Muscle of arm (tissue), 12 donors: ENCODE data around the gene CDH4. TPM values are rescaled to one million over a fixed set of nuclear protein-coding genes. Genes with fewer than 3 reads are reported as not detected.
"Not testable (repeated sequence)": the region's sequence is repeated elsewhere in the genome, so short reads cannot be mapped to it uniquely, and the experiment has no call there.

Source experiments
- DNase-seq: peaks from one replicate; pipeline ENCODE4 v3.0.0-alpha.2; 2013
- polyA plus RNA-seq, 12 donors: library from polyadenylated mRNA; unstranded; fragments of 120-200 nt; gene quantifications; one replicate each; pipeline ENCODE4 v1.2.1, GENCODE V29; 2013; ENCODE audit not compliant: insufficient read length in 12 of 12

Gene CDH4
- polyA plus RNA-seq, 12 donors, result 0.79 to 1.4 (median 1.0) TPM; not detected in 2

DNA sequence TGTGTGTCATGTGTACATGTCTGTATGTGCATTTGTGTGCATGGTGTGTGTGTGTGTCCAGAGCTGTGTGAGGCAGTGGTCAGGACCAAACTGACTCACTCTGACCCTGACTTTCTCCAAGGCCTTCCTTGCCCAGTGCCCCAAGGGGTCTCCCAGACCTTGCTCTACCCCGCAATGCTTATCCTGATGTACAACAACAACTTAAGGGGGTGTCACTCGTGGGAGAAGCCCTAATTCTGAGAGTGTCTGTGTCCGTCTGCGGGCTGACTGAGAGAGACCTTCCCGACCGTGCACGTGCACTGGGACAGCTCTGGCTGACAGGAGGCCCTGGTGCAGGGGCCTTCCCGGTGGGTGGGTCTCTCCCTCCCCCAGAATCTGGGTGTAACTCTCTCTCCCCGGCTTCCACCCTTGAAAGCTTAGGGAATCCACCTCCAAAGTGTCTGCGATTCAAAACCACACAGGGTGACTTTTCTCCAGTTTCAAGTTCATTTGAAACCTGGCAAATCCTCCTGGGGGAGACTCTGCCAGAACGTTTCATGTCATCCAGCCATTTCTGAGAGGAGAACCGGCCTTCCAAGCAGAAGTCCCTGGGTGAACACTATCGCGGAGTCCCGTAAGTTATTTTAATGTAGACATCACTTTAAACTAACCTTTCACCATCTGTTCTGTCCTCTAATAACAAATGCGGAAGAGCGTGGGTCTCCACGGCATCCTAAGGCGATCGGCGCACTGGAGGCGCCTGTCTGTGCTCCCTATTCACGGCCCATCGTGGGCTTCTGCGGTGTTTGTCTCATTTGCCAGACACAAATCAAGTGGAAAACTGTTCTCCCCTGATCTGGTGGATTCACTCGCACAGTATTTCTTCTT, 588.1 kb downstream of the CDH4 start:
- DNase-seq, result no peak

DNA sequence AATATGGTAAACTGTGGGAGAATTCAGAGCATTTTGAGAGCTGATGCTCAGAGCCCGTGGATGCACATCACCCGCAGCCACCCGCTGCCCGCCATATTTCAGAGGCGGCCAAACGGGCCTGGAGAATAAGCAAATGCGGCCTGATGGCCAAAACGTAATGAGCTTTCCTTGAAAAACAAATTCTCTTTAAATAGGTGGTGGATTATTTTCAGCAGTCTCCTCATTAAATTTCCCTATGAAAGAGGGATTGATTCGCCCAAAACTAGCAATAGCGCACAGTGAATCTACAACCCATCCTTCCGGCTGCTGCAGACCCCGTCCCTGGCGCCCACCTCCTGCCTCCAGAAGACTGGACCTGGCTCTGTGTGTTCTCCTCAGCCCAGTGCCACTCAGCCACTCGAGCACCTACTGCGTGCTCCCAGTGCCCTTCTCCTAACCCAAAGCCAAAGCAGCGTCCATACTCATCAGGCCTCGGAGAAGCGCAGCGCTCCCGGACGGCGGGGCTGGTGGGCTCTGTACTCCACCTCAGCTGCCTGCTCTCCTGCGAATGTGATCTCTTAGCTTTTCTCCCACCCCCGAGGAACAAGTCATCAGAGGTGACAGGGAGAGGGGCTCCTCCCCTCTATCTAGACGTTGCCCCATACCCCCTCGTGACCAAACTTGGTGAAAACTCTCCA, 588.9 kb downstream of the CDH4 start:
- no peak for DNase-seq

DNA sequence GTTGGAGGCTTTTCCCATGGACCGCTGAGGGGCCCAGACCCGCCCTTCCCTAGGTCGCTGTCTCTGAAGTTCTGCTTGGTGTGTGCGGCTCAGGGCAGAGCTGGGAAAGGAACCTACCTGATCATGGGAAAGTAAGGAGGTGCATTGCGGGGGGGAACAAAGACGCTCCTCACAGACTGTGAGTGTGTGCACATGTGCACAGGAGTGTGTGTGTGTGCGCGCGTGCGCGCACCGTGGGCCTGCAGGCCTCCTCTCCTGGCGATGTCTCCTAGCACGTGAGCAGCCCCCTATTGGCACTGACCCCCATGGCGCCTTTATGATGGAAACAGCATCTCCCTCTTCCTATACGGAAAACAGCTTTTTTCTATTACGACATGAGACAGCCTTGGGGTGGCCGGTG, 589.5 kb downstream of the CDH4 start:
- DNase-seq, result no peak

DNA sequence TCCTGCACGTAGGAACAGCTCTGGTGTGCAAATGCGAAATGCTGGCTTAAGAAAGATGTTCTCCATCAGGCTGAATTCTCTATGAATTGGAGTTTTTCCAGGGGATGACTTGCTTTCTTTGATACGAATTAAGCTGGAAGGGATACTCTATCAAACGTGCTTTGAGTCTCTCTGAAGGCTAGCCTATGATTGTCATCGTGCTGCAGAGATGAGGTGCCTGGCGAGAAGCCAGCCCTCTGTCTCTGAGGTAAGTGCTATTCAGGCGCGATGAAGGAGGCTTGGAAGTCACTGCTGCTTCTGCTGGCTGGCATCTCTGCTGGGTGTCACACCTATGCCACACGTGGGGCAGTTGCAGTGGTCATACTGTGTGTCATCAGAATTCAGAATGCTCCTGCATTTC, 589.9 kb downstream of the CDH4 start:
- no peak for DNase-seq

GRCh38 chr20:61844621-61845020, 592.6 kb downstream of the CDH4 start:
- no peak for DNase-seq

- DNase-seq, result no peak
Measured at GRCh38 chr20:61845233-61845671, 593.2 kb downstream of the CDH4 start.

GRCh38 chr20:61846074-61846473, 594.0 kb downstream of the CDH4 start:
- no peak for DNase-seq

DNA sequence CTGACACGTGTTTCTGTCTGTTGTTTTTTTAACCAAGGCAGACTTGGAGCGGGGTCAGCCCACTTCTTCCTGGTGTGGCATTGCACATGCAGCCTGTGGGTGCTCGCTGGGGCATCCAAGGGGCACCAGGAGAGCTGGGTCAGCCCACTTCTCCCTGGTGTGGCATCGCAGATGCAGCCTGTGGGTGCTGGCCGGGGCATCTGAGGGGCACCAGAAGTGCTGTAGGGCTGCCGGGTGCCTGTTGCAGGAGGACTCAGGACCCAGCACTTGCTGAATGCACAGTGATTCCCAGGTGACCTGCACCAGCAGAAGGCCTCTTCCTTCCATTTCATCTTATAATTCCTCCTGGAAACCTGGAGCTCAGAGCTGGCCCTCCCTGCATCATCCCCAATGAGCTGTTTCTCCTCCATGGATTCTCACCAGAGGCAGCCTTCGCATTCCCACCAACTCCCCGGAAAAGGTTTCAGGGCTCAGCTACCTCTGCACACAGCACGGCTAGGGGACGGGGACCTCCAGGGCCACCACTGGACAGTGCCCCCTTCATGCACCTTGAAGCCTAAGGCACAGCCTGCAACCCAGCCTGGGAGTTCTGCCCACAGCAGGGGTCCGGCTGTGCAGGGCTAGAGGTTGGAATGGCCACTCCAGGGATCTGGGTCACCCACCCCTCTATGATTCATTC, 594.8 kb downstream of the CDH4 start:
- DNase-seq, result no peak

GRCh38 chr20:61847420-61847748, 595.3 kb downstream of the CDH4 start:
- DNase-seq, result no peak

DNA sequence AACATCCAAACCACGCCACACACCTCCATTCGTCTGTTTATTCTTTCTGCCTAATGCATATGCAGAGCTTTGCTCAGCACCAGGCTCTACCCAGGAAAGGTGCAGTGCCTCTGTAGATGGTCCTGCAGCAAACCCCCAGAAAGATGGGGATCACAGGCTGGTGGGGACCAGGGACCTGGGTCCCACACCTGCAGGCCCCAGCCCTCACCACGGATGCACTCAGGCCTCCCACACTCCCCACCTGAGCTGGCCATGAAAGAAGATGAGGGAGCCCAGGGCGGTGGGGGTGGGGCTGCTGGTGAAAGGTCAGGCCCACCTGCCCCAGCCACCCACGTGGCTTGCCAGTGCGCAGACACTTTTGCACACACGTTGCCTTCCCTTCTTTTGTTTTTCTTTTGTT, 595.9 kb downstream of the CDH4 start:
- no peak for DNase-seq

- DNase-seq, result no peak
Measured at GRCh38 chr20:61848851-61849250, 596.8 kb downstream of the CDH4 start.

- no peak for DNase-seq
Measured at GRCh38 chr20:61849376-61849775, 597.3 kb downstream of the CDH4 start.

DNA sequence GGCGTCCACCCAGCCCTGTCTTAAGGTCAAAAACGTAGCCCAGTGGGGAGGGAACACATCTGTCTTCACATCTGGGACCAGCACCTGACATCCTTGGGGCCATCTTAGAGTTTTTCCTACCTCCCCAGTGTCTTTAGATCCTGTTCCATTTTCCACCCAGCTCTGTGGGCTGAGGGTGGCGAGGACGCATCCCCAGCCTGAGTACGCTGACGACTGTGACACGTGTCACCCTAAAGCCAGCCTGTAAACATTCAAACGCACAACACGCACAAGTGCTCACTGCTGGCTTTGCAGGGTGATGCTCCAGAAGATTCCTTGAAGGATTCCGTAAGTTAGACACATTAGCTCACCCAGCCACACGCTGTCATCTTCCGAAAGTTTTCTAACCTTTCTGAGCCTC, 597.8 kb downstream of the CDH4 start:
- DNase-seq, result no peak

GRCh38 chr20:61850457-61850856, 598.4 kb downstream of the CDH4 start:
- DNase-seq, result no peak

- no peak for DNase-seq
Measured at GRCh38 chr20:61850926-61851900, 599.2 kb downstream of the CDH4 start.

- no peak for DNase-seq
Measured at GRCh38 chr20:61852268-61853072, 600.4 kb downstream of the CDH4 start.

GRCh38 chr20:61853073-61854005, 601.3 kb downstream of the CDH4 start:
- no peak for DNase-seq

DNA sequence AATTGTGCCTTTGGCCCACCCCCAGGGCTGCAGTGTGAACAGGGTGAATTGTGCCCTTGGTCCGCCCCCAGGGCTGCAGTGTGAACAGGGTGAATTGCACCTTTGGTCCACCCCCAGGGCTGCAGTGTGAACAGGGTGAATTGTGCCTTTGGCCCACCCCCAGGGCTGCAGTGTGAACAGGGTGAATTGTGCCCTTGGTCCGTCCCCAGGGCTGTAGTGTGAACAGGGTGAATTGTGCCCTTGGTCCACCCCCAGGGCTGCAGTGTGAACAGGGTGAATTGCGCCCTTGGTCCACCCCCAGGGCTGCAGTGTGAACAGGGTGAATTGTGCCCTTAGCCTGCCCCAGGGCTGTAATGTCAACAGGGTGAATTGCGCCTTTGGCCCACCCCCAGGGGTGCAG, 602.5 kb downstream of the CDH4 start:
- DNase-seq, result not testable (repeated sequence)

DNA sequence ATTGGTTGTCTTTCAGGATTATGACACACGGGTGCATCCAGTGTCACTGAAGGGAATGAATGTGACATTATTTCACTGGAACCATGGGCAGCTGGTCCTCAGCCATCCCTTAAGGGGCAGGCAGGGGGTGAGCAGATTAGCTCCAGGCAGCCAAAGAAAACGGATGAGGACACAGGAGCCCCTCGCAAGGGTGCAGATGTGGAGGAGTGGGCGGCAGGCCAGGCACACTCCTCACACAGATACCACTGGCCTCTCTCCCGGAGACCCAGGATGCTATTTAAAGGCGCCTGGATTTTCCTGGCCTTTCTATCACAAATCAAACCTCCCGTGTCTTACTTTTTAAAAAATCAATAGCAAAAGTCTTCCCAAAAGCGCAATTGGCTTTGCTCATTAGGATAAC, 603.2 kb downstream of the CDH4 start:
- DNase-seq, result peak; percentile 45
